ENCODE data around the gene PSMA3. TPM values are rescaled to one million over a fixed set of nuclear protein-coding genes. Genes with fewer than 3 reads are reported as not detected.

Gene PSMA3
- total RNA-seq, 2 donors from 2014 or later = 116 to 182 TPM

DNA sequence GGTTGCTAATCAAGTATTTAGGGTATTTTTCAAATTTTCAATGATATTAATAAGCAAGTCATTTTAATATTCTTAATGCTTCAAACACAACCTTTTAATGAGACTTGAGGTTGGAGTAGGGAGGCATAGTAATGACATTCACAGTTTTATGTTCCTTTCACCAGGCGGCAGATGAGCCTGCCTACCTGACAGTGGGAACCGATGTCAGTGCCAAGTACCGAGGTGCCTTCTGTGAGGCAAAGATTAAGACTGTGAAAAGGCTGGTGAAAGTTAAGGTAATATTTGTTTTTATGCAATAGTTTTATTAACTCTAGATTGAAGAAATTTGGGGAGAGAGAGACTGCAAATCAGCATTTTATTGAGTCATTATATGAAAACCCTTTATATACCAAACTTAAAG, 56.8 kb downstream of the PSMA3 start:
- peaks cover 10% of the 10 kb centered on the region for H3K36me3 ChIP-seq
- TF ChIP-seq, protein P1, sequence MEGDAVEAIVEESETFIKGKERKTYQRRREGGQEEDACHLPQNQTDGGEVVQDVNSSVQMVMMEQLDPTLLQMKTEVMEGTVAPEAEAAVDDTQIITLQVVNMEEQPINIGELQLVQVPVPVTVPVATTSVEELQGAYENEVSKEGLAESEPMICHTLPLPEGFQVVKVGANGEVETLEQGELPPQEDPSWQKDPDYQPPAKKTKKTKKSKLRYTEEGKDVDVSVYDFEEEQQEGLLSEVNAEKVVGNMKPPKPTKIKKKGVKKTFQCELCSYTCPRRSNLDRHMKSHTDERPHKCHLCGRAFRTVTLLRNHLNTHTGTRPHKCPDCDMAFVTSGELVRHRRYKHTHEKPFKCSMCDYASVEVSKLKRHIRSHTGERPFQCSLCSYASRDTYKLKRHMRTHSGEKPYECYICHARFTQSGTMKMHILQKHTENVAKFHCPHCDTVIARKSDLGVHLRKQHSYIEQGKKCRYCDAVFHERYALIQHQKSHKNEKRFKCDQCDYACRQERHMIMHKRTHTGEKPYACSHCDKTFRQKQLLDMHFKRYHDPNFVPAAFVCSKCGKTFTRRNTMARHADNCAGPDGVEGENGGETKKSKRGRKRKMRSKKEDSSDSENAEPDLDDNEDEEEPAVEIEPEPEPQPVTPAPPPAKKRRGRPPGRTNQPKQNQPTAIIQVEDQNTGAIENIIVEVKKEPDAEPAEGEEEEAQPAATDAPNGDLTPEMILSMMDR (IDR thresholded peaks at IDR 0.05) = no peak
- no peak overlapping the region for H3K4me3 ChIP-seq
- no peak overlapping the region for H3K27ac ChIP-seq
- H3K9me3 ChIP-seq = no peaks in the 10 kb centered on the region
- DNase-seq = no peak
- H3K27me3 ChIP-seq = no peaks in the 10 kb centered on the region
- H3K4me1 ChIP-seq = peaks cover 8% of the 10 kb centered on the region
- H3K9ac ChIP-seq (ENCODE audit: low read depth in 2 of 2, low read length in 2 of 2) = no peak overlapping the region
- intact Hi-C loops (cut with DNase I) = no loop called here

DNA sequence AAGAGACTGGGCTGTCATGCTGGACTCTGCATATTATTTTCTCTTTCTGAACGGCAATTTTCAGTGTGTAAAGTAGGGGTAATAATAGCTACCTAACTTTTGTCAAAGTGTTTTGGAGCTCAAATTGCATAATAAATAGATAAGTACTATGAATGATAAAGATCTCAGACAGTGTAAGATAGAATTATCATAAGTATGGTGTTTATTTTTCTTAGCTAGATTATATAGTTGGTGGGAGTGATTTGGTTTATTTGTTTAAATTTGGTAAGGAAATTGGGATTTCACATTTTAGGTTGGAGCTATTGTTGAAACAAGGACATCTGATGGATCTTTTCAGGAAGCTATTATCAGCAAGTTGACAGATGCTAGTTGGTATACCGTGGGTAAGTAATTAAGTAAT, 61.1 kb downstream of the PSMA3 start:
- H3K36me3 ChIP-seq = peaks cover 10% of the 10 kb centered on the region
- TF ChIP-seq, protein P1 (IDR thresholded peaks at IDR 0.05) = no peak
- DNase-seq = no peak

DNA sequence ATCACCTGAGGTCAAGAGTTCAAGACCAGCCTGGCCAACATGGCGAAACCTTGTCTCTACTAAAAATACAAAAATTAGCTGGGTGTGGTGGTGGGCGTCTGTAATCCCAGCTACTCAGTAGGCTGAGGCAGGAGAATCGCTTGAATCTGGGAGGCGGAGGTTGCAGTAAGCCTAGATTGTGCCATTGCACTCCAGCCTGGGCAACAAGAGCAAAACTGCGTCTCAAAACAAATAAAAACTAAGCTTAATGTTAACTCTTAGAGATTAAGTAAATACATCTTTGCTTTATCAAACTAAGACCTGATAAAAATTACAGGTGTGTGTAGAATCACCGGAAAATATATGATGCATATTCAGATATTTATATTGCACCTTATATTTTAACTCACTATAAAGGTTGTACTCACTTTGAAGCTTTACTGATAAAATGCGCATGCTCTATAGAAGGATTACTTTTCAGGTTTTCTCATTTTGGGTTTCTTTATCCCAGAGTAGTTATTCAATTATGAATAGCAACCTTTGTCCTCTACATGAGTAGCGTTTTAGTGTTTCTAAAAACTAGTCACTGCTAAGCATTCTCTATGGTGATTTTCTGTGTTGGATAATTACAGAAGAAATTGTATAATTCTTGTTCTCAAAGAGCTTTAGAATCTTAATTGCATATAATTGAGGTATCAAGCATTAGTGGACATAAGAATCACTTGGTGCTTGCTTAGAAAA, 63.1 kb downstream of the PSMA3 start:
- Histone ChIP-seq H3K9me3 (no peaks in the 10 kb centered on the region), H3K27ac (no peak overlapping the region), H3K9ac (ENCODE audit: low read depth in 2 of 2, low read length in 2 of 2) (no peak overlapping the region), H3K4me1 (no peaks in the 10 kb centered on the region), H3K27me3 (no peaks in the 10 kb centered on the region), H3K4me3 (no peak overlapping the region), H3K36me3 (peaks cover 10% of the 10 kb centered on the region)
- intact Hi-C loops (cut with DNase I) = loop anchor here (5.0 kb wide), 1 partner anchor 45 kb away; no protein-coding TSS in a partner anchor
- TF ChIP-seq, protein P1 (IDR thresholded peaks at IDR 0.05) = no peak
- no peak for DNase-seq

More for the DNA sequence above, 61.1 kb downstream of the PSMA3 start:
- H3K9ac ChIP-seq (ENCODE audit: low read depth in 2 of 2, low read length in 2 of 2) = no peak overlapping the region
- no peaks in the 10 kb centered on the region for H3K27me3 ChIP-seq
- intact Hi-C loops (cut with DNase I) = loop anchor here (5.0 kb wide), 1 partner anchor 43 kb away; no protein-coding TSS in a partner anchor
- no peaks in the 10 kb centered on the region for H3K9me3 ChIP-seq
- peaks cover 2% of the 10 kb centered on the region for H3K4me1 ChIP-seq
- H3K4me3 ChIP-seq = no peak overlapping the region
- no peak overlapping the region for H3K27ac ChIP-seq

DNA sequence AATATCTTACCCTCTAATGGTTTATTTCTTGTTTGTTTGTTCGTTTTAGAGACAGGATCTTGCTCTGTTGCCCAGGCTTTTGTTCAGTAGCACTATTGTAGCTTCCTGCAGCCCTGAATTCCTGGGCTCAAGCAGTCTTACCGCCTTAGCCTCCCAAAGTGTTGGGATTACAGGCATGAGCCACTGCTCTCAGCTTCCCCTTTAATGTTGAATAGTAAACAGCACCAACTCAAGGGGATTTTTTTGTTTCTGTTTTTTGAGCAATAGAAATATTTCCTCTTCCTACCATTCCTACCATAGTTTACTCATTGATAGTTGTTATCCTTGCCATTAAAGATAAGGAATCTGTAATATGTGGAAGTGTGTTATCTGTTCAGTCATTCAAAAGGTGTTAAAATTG, 64.4 kb downstream of the PSMA3 start:
- no peak for DNase-seq
- Histone ChIP-seq H3K9ac (ENCODE audit: low read depth in 2 of 2, low read length in 2 of 2) (no peak overlapping the region), H3K4me1 (no peaks in the 10 kb centered on the region), H3K27me3 (no peaks in the 10 kb centered on the region), H3K36me3 (no peaks in the 10 kb centered on the region), H3K27ac (no peak overlapping the region), H3K4me3 (no peak overlapping the region), H3K9me3 (no peaks in the 10 kb centered on the region)
- intact Hi-C loops (cut with DNase I) = loop anchor here (5.0 kb wide), 1 partner anchor 47 kb away; no protein-coding TSS in a partner anchor
- TF ChIP-seq, protein P1 (IDR thresholded peaks at IDR 0.05) = no peak

DNA sequence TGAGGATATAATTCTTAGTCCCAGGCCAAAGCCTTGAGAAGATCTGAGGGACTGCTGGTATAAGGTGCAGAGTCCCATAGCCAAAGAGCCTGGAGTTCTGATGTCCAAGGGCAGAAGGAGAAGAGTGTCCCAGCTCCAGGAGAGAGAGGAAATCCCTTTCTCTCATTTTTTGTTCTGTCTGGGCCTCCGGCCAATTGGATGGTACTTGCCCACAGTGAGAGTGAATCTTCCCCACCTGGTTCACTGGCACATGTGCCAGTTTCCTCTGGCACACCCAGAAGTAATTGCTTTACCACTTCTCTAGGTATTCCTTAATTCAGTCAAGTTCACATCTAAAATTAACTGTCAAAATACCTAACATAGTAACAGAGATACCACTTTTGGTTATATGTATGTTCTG, 69.1 kb downstream of the PSMA3 start:
- H3K4me3 ChIP-seq = no peak overlapping the region
- H3K4me1 ChIP-seq = no peaks in the 10 kb centered on the region
- intact Hi-C loops (cut with DNase I) = no loop called here
- H3K27me3 ChIP-seq = no peaks in the 10 kb centered on the region
- no peak overlapping the region for H3K9ac ChIP-seq (ENCODE audit: low read depth in 2 of 2, low read length in 2 of 2)
- H3K36me3 ChIP-seq = no peaks in the 10 kb centered on the region
- TF ChIP-seq, protein P1 (IDR thresholded peaks at IDR 0.05) = no peak
- no peak overlapping the region for H3K27ac ChIP-seq
- no peaks in the 10 kb centered on the region for H3K9me3 ChIP-seq
- no peak for DNase-seq
